ENCODE results near the gene NACC2.
A peak's percentile ranks its signal among the peaks of the same experiment; 100 is the strongest.

Gene NACC2

GRCh38 chr9:136046554-136046920 is 48.6 kb downstream of the NACC2 start (continued):
- TF ChIP-seq ZNF501 (tag by site-specific recombination; IDR thresholded peaks at IDR 0.05) (no peak), ZNF184 (tag by site-specific recombination; IDR thresholded peaks at IDR 0.05) (no peak), ZNF704 (tag by site-specific recombination; IDR thresholded peaks at IDR 0.05) (no peak), ZNF133 (tag by site-specific recombination; IDR thresholded peaks at IDR 0.05) (no peak)

- POLR2A ChIA-PET, result no interaction called here
- TF ChIP-seq SALL2 (tag by site-specific recombination; IDR thresholded peaks at IDR 0.05; ENCODE audit: borderline replicate concordance) (no peak), RBAK (tag by site-specific recombination; IDR thresholded peaks at IDR 0.05) (no peak), SCRT2 (tag by site-specific recombination; IDR thresholded peaks at IDR 0.05) (peak; percentile 56; the same call in 1 of the 2 replicates), PRDM10 (tag by site-specific recombination; IDR thresholded peaks at IDR 0.05) (peak; percentile 74), ZNF202 (tag by site-specific recombination; IDR thresholded peaks at IDR 0.05; ENCODE audit: borderline replicate concordance) (no peak)
- H3K36me3 ChIP-seq (ENCODE audit: control insufficient read depth in 2 of 2, insufficient read depth in 1 of 2, low read length in 2 of 2), result peaks cover 0 to 67% of the 10 kb centered on the region in 2 experiments; a peak in 2 of 3 replicates
- no peak overlapping the region for H3K27ac ChIP-seq (ENCODE audit: extremely low read depth, low read depth, low read length)
- no peaks in the 10 kb centered on the region for H3K4me1 ChIP-seq (ENCODE audit: control insufficient read depth, insufficient read depth, low read length)
- H3K9me3 ChIP-seq (ENCODE audit: control insufficient read depth, insufficient read depth, low read depth, low read length), result no peaks in the 10 kb centered on the region
- no peak overlapping the region for H3K4me3 ChIP-seq (ENCODE audit: low read depth, low read length)
- CTCF ChIA-PET, result interaction anchor here (0.8 kb wide), 1 partner anchor 79 kb away, joined by 6 read pairs; no protein-coding TSS in a partner anchor
Measured at GRCh38 chr9:136045595-136046553, 49.2 kb downstream of the NACC2 start.

GRCh38 chr9:136044971-136045594 is 50.0 kb downstream of the NACC2 start:
- Histone ChIP-seq H3K4me1 (ENCODE audit: control insufficient read depth, insufficient read depth, low read length) (no peaks in the 10 kb centered on the region), H3K36me3 (ENCODE audit: control insufficient read depth in 2 of 2, insufficient read depth in 1 of 2, low read length in 2 of 2) (peaks cover 0 to 70% of the 10 kb centered on the region in 2 experiments; a peak in 2 of 3 replicates), H3K4me3 (ENCODE audit: low read depth, low read length) (no peak overlapping the region), H3K9me3 (ENCODE audit: control insufficient read depth, insufficient read depth, low read depth, low read length) (no peaks in the 10 kb centered on the region), H3K27ac (ENCODE audit: extremely low read depth, low read depth, low read length) (no peak overlapping the region)
- ChIA-PET POLR2A (interaction anchor here (0.5 kb wide), 1 partner anchor 182 kb away, joined by 3 read pairs; no protein-coding TSS in a partner anchor), CTCF (no interaction called here)
- no peak for TF ChIP-seq ZNF138 (tag by site-specific recombination; IDR thresholded peaks at IDR 0.05; ENCODE audit: borderline replicate concordance)
- TF ChIP-seq ZNF423 (tag by site-specific recombination; IDR thresholded peaks at IDR 0.05), result no peak
- TF ChIP-seq ZNF280D (tag by site-specific recombination; IDR thresholded peaks at IDR 0.05), result no peak
- no peak for TF ChIP-seq ZNF76 (tag by site-specific recombination; IDR thresholded peaks at IDR 0.05; ENCODE audit: borderline replicate concordance, low read depth)
- no peak for TF ChIP-seq BCL11B (tag by site-specific recombination; IDR thresholded peaks at IDR 0.05; ENCODE audit: low read depth)
- no peak for TF ChIP-seq ZNF274 (IDR thresholded peaks at IDR 0.05; ENCODE audit: low read length)
- no peak for TF ChIP-seq ZNF274 (tag by site-specific recombination; IDR thresholded peaks at IDR 0.05; ENCODE audit: borderline replicate concordance)
- no peak for TF ChIP-seq ZNF837 (tag by site-specific recombination; IDR thresholded peaks at IDR 0.05)
- TF ChIP-seq ZFHX2 (tag by site-specific recombination; conservative IDR thresholded peaks at IDR 0.05), result no peak
- TF ChIP-seq ZNF571 (tag by site-specific recombination; IDR thresholded peaks at IDR 0.05), result no peak
- TF ChIP-seq ATF2 (tag by site-specific recombination; IDR thresholded peaks at IDR 0.05; ENCODE audit: low read depth), result no peak
- no peak for TF ChIP-seq ZNF548 (tag by site-specific recombination; IDR thresholded peaks at IDR 0.05)
- no peak for TF ChIP-seq ZNF843 (tag by site-specific recombination; IDR thresholded peaks at IDR 0.05)
- TF ChIP-seq OSR2 (tag by site-specific recombination; IDR thresholded peaks at IDR 0.05), result no peak

Data from HEK293 (cell line).